GM12875 (cell line): Measurements from ENCODE around the gene HIVEP1.

Source experiments
- H3K4me3 ChIP-seq: one replicate; pipeline ENCODE4 v1.5.1; 2011; ENCODE audit warnings: low read depth, low read length, control low read depth
- TF ChIP-seq, protein P1 (sequence below): IDR thresholded peaks from 2 replicates; pipeline ENCODE4 v1.5.1; 2011; ENCODE audit warnings: low read depth, mild to moderate bottlenecking, control low read depth, inconsistent platforms, low read length, moderate library complexity, borderline replicate concordance; ENCODE audit not compliant: insufficient read depth

HIVEP1 gene

DNA sequence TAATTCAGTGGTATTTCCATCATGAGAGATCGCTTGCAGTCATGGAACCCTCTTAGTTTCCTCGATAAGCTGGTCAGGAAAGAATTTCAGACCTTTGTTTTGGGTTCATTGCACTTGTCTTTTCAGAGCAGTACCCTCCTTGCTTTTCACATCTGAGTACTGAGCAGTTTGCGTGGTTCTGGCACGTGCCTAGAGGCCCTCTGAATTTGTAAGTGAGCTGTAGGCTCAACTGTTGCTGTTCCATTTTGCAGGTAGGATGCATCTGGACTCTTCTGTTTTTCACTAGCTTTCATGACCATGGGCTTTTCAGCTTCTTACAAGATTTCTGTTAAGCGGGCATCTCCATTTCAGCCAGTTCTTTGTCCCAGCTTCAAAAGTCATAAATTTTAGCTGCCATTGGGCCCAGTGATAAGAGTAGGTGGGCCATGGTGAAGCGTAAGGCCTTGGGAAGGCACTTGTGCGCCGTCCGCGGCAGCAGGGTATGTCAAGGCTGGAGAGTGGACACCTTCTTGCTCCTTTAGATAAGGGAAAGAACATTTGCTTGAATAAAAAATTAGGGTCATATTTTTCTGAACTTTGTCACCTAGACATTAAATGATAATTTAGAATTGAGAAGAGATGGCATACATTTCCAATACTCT, 35.8 kb downstream of the HIVEP1 start:
- TF ChIP-seq, protein P1, sequence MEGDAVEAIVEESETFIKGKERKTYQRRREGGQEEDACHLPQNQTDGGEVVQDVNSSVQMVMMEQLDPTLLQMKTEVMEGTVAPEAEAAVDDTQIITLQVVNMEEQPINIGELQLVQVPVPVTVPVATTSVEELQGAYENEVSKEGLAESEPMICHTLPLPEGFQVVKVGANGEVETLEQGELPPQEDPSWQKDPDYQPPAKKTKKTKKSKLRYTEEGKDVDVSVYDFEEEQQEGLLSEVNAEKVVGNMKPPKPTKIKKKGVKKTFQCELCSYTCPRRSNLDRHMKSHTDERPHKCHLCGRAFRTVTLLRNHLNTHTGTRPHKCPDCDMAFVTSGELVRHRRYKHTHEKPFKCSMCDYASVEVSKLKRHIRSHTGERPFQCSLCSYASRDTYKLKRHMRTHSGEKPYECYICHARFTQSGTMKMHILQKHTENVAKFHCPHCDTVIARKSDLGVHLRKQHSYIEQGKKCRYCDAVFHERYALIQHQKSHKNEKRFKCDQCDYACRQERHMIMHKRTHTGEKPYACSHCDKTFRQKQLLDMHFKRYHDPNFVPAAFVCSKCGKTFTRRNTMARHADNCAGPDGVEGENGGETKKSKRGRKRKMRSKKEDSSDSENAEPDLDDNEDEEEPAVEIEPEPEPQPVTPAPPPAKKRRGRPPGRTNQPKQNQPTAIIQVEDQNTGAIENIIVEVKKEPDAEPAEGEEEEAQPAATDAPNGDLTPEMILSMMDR: no peak
- no peak overlapping the region for H3K4me3 ChIP-seq

DNA sequence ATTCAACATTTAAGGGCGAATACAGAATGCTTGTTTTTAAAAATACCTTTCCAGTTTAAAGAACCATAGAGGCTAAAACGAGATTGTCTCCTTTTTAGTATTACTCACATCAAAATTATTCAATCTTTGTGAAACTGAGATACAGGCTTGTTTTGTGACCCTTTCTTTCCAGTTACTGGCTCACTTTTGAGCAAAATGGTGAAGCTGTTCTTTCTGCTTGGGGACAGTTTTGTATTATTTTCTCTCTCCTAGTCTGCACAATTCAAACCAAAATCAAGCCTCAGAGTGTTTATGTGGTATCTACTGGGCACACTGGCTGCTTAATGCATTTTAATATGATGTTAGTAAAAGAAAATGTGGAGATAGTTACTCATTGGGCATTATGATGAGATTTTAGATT, 36.5 kb downstream of the HIVEP1 start:
- H3K4me3 ChIP-seq: no peak overlapping the region
- TF ChIP-seq, protein P1: no peak

DNA sequence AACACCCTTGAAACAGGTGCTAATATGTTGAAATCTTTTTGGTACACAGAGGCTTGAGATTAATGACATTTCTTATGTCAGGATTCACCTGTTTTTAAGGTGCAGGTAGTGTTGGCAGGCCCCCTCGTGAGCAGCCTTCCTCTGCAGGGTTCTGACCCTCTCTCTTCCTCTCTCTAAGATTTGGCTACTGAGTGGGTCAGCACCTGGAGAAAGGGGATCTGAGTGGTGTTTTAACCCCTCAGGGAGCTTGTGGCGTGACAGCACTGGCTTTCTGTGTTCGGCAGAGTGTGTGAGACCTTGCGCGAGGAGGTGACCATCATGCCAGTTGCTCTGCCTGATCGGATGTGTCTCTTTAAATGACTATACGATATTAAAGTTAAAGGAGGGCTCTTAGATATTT, 37.1 kb downstream of the HIVEP1 start:
- H3K4me3 ChIP-seq: no peak overlapping the region
- TF ChIP-seq, protein P1: no peak

DNA sequence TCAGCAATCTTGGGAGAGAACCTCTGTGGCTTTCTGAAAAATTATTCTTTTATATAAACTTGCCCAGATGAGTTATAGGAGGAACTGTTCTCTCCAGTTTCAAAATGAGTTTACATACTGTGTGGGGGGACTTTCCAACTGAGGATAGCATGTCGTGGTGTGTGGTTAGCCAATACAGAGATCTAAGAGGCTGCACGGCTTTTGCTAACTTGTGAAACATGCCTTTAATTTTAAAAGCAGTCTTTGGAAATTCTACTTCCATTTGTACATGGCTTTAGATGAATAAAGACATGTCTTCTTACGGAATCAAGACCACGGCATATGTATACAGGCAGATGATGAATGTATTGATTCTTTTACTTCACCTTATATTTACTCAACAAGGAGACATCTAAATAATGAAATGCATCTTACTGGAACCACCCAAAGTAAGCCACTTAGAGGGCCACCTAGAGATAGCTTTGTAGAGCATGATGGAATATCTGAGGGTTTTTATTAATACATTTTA, 39.8 kb downstream of the HIVEP1 start:
- H3K4me3 ChIP-seq: no peak overlapping the region
- TF ChIP-seq, protein P1: no peak

DNA sequence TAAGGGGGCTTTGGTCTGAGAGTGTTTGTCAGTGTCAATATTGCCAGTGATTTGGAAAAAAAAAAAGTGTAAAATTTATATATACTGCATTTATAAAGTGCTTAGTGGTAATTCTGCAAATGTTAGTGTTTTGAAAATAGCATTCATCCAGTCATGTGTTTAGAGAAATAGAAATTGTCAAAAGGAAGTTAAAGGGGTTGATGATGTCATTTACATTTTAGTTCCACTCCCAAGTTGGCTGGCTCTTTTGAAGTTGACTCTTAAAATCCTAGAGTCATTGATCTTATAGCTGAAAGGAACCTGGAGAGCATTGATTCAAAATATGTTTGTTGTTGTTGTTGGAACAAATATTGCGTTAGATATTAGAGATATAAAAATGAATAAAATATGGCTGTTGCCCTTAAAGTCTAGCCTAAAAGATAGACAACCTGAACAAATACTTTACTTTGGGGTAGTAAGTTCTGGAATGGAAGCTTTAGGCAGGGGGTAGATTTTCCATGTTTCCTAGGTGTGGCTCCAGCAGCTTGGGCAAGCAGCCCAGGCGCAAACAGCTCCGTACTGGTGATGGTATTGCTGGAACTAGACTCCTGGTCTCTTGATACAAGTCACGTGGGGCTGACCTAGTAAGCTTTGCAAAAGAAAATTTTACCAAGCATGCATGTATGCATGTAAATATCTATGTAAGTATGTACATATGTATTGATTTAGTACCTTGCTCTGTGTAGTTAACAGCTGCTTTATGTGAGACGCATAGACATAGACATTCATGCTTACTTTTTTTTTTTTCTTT, 46.3 kb downstream of the HIVEP1 start:
- TF ChIP-seq, protein P1: no peak
- no peak overlapping the region for H3K4me3 ChIP-seq

DNA sequence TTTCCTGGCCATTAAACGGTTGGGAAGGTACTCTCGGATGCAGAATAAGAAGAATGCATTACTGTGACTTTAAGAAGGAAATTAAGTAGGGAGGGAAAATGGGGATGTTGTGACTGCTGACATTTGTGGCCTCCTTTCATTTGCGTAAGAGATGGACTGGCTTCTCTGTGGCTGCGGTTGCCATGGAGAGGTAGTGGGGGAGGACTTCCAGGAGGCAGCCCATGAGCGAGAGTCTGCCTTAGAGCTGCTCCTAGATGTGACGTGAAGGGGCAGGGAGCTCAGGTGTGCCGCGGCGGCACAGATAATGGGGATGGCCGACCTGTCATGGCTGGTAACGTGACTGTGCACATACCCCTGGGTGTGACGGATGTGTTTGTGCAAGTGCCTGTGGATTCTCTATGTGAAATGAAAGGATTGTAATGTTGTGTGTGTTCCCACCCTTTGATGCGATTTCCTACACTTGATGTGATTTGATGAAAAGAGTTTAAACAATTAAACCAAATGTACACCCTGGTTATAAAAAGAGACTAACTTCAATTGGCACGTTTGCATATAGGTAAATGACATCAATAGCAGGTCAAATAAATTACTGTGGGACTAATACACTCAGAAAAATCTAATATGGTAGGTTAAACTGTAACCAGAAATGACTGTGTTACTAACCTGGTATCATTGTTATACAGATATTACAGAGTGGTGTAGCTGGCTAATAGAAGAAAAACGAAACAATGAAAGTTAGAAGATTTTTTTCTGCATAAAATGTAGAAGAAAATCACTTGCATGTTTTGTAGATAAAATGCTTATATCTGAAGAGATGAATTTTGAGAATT, 48.9 kb downstream of the HIVEP1 start:
- no peak overlapping the region for H3K4me3 ChIP-seq
- TF ChIP-seq, protein P1: no peak
